ENCODE data around the gene RRAS. TPM values are rescaled to one million over a fixed set of nuclear protein-coding genes. Genes with fewer than 3 reads are reported as not detected.

RRAS gene
- 10 to 100 TPM in 5 of 6 experiments, 1 to 10 TPM in 1; 8.5 to 16.4 (median 11.5) TPM for total RNA-seq
- long read RNA-seq = 0 reads

- peaks cover 0 to 15% (median 8%) of the 10 kb centered on the region in 4 donors for H3K4me1 ChIP-seq
These were observed at the start of gene RRAS for GRCh38 chr19:49640113-49640898. TSS of gene RRAS (minus strand) at chr19:49640143. CDS start at chr19:49640098, 45 bp downstream.

DNA sequence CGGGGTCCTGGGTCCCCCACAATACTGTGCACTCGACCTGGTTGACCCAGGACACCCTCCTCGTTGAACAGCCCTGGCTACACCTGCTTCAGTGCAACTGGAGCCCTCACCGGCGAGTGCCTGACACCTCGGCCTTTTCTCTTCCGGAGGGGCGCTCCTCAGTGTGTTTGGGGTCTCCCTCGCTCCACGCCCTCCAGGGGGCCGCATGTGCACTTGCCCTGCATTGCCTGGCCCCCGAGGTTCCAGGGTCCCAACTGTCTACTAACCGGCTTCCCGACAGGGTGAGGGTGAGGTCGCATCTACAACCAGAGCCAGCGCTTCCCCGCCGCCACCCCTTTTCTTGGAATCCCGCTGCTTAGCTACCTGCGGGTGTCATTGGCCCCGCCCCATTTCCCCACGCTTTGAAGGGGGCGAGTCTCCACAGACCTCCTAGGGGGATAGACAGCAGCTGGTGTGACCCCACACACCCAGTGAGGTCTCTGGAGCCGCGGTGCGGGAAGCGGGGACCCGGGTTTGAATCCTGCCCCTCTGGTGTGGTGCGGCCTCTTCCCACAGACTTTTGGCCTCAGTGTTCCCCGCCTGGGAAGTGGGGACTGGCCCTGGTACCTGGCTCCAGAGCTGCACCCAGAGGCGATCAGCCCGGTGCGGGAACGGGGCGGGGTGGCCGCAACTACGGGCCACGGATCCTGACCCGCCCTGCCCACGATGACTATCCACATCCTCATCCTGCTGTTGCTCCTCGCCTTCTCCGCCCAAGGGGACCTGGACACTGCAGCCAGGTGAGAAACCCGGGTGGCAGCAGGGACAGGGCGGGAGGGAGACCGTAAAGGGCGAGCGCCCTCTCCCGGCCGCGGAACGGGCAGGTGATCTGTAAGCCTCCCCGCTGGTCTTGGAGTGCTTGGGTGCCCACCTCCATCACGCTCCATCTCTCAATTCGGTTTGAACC lies 49.5 kb upstream of the RRAS start, which contains the start of gene ADM5:
Gene ADM5, plus strand, starts transcription at position 462 of the 946 bp plus-strand sequence. Its CDS starts 244 bp downstream, at position 706.
- Histone ChIP-seq H3K36me3 (peaks cover 0 to 13% (median 4%) of the 10 kb centered on the region in 4 donors), H3K4me1 (peaks cover 0 to 17% (median 2%) of the 10 kb centered on the region in 4 donors), H3K27ac (peak within 1 kb of the TSS in 2 of 3 donors; percentile 21 to 54), H3K4me3 (peak within 1 kb of the TSS; percentile 23 to 39 (median 24)), H3K27me3 (no peaks in the 10 kb centered on the region), H3K9me3 (no peaks in the 10 kb centered on the region)
- ATAC-seq (peak; percentile 61 to 69 (median 64)), DNase-seq (peak in 1 of 3 donors; percentile 71)
- 28% methylated on average over 18 of the region's 54 CpGs for WGBS (ENCODE audit: insufficient coverage, low coverage, low lambda C conversion rate, missing lambda C conversion rate)
- no peak for TF ChIP-seq POLR2A (IDR thresholded peaks at IDR 0.05)
- TF ChIP-seq, protein P1, sequence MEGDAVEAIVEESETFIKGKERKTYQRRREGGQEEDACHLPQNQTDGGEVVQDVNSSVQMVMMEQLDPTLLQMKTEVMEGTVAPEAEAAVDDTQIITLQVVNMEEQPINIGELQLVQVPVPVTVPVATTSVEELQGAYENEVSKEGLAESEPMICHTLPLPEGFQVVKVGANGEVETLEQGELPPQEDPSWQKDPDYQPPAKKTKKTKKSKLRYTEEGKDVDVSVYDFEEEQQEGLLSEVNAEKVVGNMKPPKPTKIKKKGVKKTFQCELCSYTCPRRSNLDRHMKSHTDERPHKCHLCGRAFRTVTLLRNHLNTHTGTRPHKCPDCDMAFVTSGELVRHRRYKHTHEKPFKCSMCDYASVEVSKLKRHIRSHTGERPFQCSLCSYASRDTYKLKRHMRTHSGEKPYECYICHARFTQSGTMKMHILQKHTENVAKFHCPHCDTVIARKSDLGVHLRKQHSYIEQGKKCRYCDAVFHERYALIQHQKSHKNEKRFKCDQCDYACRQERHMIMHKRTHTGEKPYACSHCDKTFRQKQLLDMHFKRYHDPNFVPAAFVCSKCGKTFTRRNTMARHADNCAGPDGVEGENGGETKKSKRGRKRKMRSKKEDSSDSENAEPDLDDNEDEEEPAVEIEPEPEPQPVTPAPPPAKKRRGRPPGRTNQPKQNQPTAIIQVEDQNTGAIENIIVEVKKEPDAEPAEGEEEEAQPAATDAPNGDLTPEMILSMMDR (IDR thresholded peaks at IDR 0.05) = peak; percentile 23 to 60 (median 56)
- intact Hi-C loops (cut with DNase I) = loop anchor here in 1 of 2 donors (10.0 kb wide), 1 partner anchor 115 kb away; no protein-coding TSS in a partner anchor

More at GRCh38 chr19:49640113-49640898, at the start of gene RRAS:
- TF ChIP-seq, protein P1 (IDR thresholded peaks at IDR 0.05) = no peak
- peak; percentile 92 for TF ChIP-seq POLR2A (IDR thresholded peaks at IDR 0.05)
- no peaks in the 10 kb centered on the region for H3K9me3 ChIP-seq
- intact Hi-C loops (cut with DNase I) = no loop called here
- WGBS (ENCODE audit: insufficient coverage, low coverage, low lambda C conversion rate, missing lambda C conversion rate) = under 1% methylated on average over 29 of the region's 51 CpGs
- ATAC-seq (peak; percentile 67 to 82 (median 78)), DNase-seq (peak; percentile 100)
- H3K4me3 ChIP-seq = peak within 1 kb of the TSS; percentile 40 to 93 (median 58)
- no peaks in the 10 kb centered on the region for H3K27me3 ChIP-seq
- H3K36me3 ChIP-seq = peaks cover 0 to 4% (median 0%) of the 10 kb centered on the region in 4 donors
- H3K27ac ChIP-seq = peak within 1 kb of the TSS; percentile 86 to 98 (median 93)

GRCh38 chr19:49688531-49689132 lies 48.7 kb upstream of the RRAS start:
- peak overlapping the region in 1 of 3 donors; percentile 54 for H3K27ac ChIP-seq
- no peaks in the 10 kb centered on the region for H3K9me3 ChIP-seq
- H3K36me3 ChIP-seq = peaks cover 0 to 21% (median 4%) of the 10 kb centered on the region in 4 donors
- 63% methylated on average over 7 of the region's 12 CpGs for WGBS (ENCODE audit: insufficient coverage, low coverage, low lambda C conversion rate, missing lambda C conversion rate)
- peaks cover 0 to 17% (median 2%) of the 10 kb centered on the region in 4 donors for H3K4me1 ChIP-seq
- H3K27me3 ChIP-seq = no peaks in the 10 kb centered on the region
- DNase-seq (no peak), ATAC-seq (peak in 2 of 4 donors; percentile 4 to 7)
- no peak overlapping the region for H3K4me3 ChIP-seq
- intact Hi-C loops (cut with DNase I) = loop anchor here in 1 of 2 donors (10.0 kb wide), 1 partner anchor 114 kb away; no protein-coding TSS in a partner anchor
- TF ChIP-seq POLR2A (IDR thresholded peaks at IDR 0.05) = no peak

DNA sequence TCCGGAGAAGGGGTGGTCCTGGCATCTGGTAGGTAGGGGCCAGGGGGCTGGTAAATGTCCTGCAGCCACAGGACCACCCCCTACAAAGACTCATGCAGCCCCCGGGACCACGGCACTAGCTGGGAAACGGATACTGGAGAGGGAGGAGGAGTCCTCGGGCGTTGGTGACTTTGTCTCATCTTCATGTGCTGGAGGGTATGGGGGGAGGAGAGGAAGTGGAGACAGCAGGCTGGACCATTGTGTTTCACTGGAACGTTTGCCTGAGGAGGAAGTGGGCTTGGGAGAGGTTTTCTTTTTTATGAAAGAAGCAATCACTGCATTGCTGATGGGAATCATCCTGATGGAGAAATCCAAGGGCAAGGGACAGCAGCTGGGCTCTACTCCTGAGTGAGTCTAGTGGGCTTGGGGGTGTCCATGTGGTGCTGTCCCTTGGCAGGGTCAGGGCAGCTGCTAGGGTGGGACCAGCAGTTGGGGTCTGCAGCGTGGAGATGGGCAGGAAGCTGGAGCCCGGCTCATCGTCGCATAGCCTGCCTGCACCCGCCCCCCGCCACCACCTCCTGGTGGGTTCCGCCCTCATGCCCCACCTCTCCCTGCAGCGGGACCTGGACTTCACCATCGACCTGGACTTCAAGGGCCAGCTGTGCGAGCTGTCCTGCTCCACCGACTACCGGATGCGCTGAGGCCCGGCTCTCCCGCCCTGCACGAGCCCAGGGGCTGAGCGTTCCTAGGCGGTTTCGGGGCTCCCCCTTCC lies 47.8 kb upstream of the RRAS start:
- Histone ChIP-seq H3K27ac (peak overlapping the region in 1 of 3 donors; percentile 54), H3K4me3 (no peak overlapping the region), H3K36me3 (peaks cover 0 to 26% (median 4%) of the 10 kb centered on the region in 4 donors), H3K9me3 (no peaks in the 10 kb centered on the region), H3K27me3 (no peaks in the 10 kb centered on the region), H3K4me1 (peaks cover 0 to 17% (median 2%) of the 10 kb centered on the region in 4 donors)
- DNase-seq = no peak
- intact Hi-C loops (cut with DNase I) = loop anchor here in 1 of 2 donors (10.0 kb wide), 1 partner anchor 113 kb away; no protein-coding TSS in a partner anchor
- ATAC-seq = peak; percentile 4 to 31 (median 19)
- WGBS (ENCODE audit: insufficient coverage, low coverage, low lambda C conversion rate, missing lambda C conversion rate) = 67% methylated on average over 18 of the region's 26 CpGs
- TF ChIP-seq, protein P1 (IDR thresholded peaks at IDR 0.05) = no peak
- no peak for TF ChIP-seq POLR2A (IDR thresholded peaks at IDR 0.05)

Data from right lobe of liver (tissue), 6 donors.